ENCODE results near the gene TSHB. TPM values are rescaled to one million over a fixed set of nuclear protein-coding genes. Genes with fewer than 3 reads are reported as not detected.

The TSHB gene
- total RNA-seq, 1 donor = not detected

DNA sequence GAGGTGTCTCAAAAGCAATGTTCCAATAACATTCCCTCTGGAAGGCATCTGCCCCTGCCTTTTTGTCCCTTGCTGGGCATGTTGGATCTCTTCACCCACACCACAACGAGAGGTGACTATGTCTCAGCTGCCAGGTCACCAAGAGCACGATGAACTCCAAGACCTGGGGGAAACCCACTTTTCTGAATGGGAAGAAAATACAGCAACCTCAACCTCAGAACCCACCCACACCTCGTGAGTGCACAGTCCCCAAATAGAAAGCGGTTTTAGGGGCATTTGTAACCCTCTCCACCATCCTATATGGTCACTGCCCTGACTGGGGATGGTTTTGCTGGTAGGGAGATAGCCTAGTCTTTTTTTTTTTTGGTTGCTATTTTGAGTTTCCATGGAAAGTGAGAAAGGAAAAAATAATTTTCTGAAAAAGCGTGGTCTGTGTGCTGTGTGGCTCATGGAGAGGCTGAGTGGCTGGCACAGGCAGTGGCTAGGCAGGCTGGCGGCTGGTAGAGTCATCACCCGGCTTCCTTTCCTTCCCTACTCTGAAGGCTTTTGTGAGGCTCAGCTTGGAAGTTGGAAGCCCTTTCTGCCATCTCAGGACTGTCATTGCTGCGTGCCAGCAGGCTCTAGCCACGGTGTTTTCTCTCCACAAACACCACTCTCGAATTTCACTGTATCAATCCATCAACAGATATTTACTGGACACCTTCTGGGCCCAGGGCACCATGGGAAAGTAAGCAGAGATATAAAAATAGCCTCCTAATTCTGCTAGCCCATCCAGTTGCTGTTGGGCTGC, 43.9 kb downstream of the TSHB start:
- DNase-seq (ENCODE audit: low read depth) = no peak
- TF ChIP-seq, protein P1, sequence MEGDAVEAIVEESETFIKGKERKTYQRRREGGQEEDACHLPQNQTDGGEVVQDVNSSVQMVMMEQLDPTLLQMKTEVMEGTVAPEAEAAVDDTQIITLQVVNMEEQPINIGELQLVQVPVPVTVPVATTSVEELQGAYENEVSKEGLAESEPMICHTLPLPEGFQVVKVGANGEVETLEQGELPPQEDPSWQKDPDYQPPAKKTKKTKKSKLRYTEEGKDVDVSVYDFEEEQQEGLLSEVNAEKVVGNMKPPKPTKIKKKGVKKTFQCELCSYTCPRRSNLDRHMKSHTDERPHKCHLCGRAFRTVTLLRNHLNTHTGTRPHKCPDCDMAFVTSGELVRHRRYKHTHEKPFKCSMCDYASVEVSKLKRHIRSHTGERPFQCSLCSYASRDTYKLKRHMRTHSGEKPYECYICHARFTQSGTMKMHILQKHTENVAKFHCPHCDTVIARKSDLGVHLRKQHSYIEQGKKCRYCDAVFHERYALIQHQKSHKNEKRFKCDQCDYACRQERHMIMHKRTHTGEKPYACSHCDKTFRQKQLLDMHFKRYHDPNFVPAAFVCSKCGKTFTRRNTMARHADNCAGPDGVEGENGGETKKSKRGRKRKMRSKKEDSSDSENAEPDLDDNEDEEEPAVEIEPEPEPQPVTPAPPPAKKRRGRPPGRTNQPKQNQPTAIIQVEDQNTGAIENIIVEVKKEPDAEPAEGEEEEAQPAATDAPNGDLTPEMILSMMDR (IDR thresholded peaks at IDR 0.05; ENCODE audit: insufficient read depth, low read depth, low read length) = no peak

DNA sequence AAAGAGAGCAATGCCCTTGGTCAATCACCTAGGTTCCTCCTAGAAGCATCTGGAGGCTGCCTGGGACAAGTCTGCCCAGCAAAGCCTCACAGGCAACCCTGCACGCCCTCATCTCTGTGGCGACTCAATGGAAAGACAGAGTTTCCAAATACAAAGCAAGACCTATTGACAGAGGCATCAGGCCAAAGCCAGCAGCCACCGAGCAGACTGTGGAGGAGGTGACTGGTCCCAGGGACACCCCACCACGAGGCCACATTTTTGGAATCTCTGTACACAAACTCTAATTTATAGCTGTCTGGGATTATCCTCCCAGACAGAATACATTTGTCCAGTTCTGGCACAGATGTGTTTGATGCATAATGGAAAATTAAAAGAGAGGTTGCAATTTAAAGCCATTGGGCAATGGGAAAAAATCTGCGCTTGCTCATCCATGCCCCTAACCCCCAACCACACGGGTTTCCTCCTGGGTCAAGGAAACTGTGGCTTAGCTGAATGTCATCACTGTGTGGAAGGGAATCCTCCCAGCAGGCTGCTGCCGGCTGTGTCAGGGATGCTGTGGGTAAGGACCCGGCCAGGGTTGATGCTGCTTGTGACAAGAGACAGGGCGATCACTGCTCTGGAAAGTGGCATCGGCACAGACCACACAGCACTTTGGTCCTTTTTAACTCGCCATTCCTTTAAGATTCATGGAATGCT, 45.4 kb downstream of the TSHB start:
- TF ChIP-seq, protein P1 (IDR thresholded peaks at IDR 0.05; ENCODE audit: insufficient read depth, low read depth, low read length) = no peak
- DNase-seq (ENCODE audit: low read depth) = no peak
- no peak overlapping the region for H3K4me3 ChIP-seq (ENCODE audit: low read depth, low read length)

More for the DNA sequence above, 43.9 kb downstream of the TSHB start:
- H3K4me3 ChIP-seq (ENCODE audit: low read depth, low read length) = no peak overlapping the region

DNA sequence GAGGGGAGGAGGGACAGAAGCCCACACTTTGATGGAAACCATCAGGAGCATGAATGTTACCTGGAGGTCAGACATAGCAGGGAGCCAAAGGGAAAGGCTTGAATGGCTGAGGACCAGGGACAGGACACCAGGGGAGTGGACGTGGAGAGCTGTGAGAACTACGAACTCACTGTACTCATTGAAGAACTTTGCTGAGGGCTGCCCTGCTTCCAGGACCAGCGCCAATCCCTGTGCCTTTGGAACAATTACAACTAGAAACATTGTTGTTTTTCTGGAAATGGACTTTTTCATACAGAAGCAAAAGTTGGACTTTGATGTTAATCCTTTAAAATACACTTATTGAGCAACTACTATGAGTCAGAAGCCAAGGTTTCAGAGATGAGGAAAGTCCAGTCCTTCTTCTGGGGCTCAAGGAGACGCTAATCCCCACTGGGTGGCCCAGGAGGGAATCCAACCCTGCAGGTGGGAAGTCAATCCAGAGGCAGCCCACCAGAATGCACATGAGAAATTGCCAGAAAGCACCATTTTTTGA, 46.8 kb downstream of the TSHB start:
- no peak for DNase-seq (ENCODE audit: low read depth)
- TF ChIP-seq, protein P1 (IDR thresholded peaks at IDR 0.05; ENCODE audit: insufficient read depth, low read depth, low read length) = no peak
- H3K4me3 ChIP-seq (ENCODE audit: low read depth, low read length) = no peak overlapping the region

DNA sequence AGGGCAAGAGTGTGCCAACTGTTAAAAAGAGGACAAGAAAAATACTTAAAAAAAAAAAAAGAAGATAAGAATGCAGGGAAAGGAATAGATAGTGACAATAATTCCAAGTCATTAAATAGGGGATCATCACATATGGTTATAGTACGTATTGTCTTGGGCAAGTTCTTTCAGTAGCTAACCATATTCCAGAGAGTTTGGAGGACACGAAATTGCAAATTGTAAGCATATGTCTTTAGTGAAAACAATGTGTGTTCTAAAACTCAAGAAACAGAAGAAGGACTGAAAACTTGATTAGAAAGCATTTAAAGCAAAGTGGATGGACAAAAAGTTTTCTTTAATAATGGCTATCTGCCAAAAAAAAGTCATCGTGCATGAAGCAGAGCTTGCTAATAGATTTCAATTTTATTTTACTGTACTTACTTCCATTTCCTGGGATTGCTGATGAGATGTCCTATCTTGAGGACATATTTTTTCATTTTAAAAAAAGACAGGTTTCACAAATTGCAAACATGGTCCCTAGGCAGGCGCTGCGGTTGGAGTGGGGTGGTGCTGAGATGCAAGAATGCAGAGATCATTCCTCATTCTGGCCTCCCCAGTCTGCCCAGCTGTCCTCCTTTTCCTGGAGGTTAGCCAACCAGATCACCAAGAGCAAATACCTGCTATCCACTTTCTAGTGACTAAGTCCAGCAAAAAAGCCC, 47.8 kb downstream of the TSHB start:
- DNase-seq (ENCODE audit: low read depth) = no peak
- H3K4me3 ChIP-seq (ENCODE audit: low read depth, low read length) = no peak overlapping the region
- TF ChIP-seq, protein P1 (IDR thresholded peaks at IDR 0.05; ENCODE audit: insufficient read depth, low read depth, low read length) = no peak

DNA sequence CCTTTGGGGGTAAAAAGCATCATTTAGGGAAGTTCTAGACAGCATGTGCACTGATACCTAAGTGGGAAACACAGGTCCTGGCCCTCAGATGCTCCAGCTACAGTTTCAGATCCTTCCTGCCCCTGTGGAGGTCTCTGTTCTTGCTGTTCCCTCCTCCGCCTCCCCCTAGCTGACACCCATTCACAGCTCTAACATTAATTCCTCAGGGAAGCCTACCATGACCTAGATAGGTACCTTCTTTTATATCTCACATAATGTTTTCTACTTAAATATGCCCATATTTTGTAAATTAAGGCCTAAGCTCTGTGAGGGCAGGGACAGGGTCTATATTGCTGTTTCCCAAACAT, 48.3 kb downstream of the TSHB start:
- no peak overlapping the region for H3K4me3 ChIP-seq (ENCODE audit: low read depth, low read length)
- TF ChIP-seq, protein P1 (IDR thresholded peaks at IDR 0.05; ENCODE audit: insufficient read depth, low read depth, low read length) = no peak
- DNase-seq (ENCODE audit: low read depth) = no peak

DNA sequence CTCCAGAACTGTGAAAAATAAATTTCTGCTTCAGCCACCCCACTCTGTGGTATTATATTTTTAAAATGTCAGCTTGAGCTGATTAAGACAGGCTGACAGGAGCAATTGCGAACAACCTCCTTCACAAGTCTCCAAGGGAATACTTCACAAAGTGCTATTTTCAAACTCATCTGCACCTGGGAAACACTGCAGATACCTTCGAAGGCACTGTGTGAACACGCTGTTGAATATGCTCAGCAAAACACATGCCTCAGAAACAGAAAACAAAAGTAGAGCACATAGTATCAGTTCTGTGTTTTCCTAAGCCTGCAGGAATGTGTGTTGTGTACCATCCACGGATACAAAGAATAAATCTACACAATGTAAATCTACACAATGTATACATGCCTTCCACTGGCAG, 49.1 kb downstream of the TSHB start:
- TF ChIP-seq, protein P1 (IDR thresholded peaks at IDR 0.05; ENCODE audit: insufficient read depth, low read depth, low read length) = no peak
- DNase-seq (ENCODE audit: low read depth) = no peak
- no peak overlapping the region for H3K4me3 ChIP-seq (ENCODE audit: low read depth, low read length)
